Renal cortex interstitium (tissue), 15 donors: ENCODE data around the gene FAM180B. TPM values are rescaled to one million over a fixed set of nuclear protein-coding genes. Genes with fewer than 3 reads are reported as not detected.
A peak's percentile ranks its signal among the peaks of the same experiment; 100 is the strongest.
"Not testable (repeated sequence)": the region's sequence is repeated elsewhere in the genome, so short reads cannot be mapped to it uniquely, and the experiment has no call there.

Experiments
- DNase-seq, 11 donors: peaks; one replicate each; pipeline ENCODE4 v3.0.0-alpha.2; 2013; ENCODE audit warnings: low read depth in 9 of 11, low spot score in 4 of 11; ENCODE audit errors: extremely low read depth in 1 of 11
- long read RNA-seq, 16 experiments: transcript quantifications; one replicate each; lab custom pipeline, GENCODE V29; 2026
- polyA plus RNA-seq, 3 donors: library from polyadenylated mRNA; unstranded; fragments of 120-200 nt; gene quantifications; one replicate each; pipeline ENCODE4 v1.2.1, GENCODE V29; 2013; ENCODE audit not compliant: insufficient read length in 3 of 3

The FAM180B gene
- polyA plus RNA-seq, result under 1 TPM; 0.24 to 0.50 (median 0.40) TPM
- long read RNA-seq, donor 1, result 0 reads
- long read RNA-seq, donor 2, result 0 reads
- long read RNA-seq, donor 3, result 0 reads
- long read RNA-seq, donor 4, result 0 reads
- long read RNA-seq, donor 5, result 0 reads
- long read RNA-seq, donor 6, result 0 reads
- long read RNA-seq, donor 7, result 0 reads
- long read RNA-seq, donor 8, result 0 reads
- long read RNA-seq, donor 9, result 0 reads
- long read RNA-seq, donor 10, result 0 reads
- long read RNA-seq, donor 11, result 0 reads
- long read RNA-seq, donor 12, result 0 reads
- long read RNA-seq, donor 13, result 0 reads
- long read RNA-seq, donor 14, result 0 reads
- long read RNA-seq, donor 15, result 0 reads
- long read RNA-seq, donor 16, result 0 reads

- no peak for DNase-seq
These were observed at the start of gene FAM180B for GRCh38 chr11:47586098-47586855. FAM180B (plus strand) TSS chr11:47586678; CDS start chr11:47586769, 91 bp downstream.

GRCh38 chr11:47536915-47537314 lies 49.6 kb upstream of the FAM180B start:
- no peak for DNase-seq

DNA sequence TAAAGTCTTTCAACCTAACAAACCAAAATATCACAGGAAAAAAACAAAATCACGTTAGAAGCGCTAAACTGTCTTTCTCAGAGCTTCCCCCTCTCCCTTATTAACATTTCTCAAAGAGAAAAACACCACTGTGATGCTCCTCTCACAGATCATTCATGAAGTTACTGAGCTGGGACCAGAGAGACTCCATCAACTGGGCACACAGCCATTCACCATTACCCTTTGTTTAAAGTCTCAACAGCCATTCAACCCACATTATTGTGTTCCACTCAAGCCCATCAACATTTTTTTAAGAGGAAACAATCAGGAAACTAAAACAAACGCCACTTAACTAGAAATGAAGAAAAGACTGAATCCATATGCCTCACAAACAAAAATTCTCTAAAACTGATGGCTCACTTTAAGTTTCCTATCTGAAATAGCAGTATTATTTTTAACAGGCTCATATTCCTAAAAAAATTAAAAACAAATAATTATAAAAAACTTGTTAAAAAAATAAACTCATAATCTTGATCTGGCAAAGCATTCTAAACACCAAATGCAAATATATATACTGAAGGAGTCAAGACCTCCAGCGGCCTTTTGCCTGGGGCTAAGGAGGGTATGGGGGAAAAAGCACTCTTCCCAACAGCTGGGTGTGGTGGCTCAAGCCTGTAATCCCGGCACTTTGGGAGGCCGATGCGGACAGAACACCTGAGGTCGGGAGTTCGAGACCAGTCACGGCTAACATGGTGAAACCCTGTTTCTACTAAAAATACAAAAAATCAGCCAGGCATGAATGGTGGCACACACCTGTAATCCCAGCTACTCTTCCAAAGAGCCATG lies 47.5 kb upstream of the FAM180B start:
- DNase-seq, result no peak

DNA sequence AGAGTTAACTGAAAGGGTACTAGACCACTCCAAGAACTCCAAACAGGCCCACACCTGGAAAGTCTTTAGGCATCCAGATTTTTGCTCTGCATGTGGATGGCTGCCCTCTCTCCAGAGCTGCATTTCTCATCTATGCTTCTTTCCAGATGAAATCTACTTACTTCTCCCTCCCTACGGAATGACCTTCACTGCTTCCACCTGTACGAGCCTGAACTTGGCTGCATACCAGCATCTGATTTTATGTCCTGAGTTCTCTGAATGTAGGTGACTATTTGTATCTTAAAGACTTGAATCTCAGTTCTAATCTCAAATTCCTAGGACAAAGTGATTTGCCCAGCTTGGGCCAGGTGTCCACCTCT lies 46.8 kb upstream of the FAM180B start:
- no peak for DNase-seq

- DNase-seq, result no peak
These were observed 45.4 kb upstream of the FAM180B start for GRCh38 chr11:47541070-47541469.

- no peak for DNase-seq
These were observed 41.2 kb upstream of the FAM180B start for GRCh38 chr11:47545298-47545697.

- not testable (repeated sequence) for DNase-seq
These were observed 40.2 kb upstream of the FAM180B start for GRCh38 chr11:47546274-47546673.

GRCh38 chr11:47550288-47551047 lies 36.0 kb upstream of the FAM180B start:
- DNase-seq, result no peak

DNA sequence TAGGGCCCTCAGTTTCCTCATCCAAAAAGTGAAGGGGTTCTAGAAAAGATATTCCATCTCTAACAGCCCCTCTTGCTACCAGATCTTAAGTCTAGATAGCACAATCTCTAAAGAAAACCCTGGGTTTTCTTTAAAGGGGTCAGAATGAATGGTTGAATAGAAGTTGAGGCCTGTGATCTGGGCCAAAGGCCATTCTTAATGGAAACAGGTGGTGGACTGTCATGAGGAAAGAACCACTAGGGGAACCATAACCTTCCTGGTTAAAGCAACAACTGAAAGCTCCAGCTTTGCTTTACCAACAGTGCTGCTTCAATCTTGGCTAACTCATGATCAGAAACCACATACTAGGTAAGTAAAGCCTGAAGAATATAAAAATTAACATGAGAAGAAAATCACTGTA lies 35.4 kb upstream of the FAM180B start:
- no peak for DNase-seq

DNA sequence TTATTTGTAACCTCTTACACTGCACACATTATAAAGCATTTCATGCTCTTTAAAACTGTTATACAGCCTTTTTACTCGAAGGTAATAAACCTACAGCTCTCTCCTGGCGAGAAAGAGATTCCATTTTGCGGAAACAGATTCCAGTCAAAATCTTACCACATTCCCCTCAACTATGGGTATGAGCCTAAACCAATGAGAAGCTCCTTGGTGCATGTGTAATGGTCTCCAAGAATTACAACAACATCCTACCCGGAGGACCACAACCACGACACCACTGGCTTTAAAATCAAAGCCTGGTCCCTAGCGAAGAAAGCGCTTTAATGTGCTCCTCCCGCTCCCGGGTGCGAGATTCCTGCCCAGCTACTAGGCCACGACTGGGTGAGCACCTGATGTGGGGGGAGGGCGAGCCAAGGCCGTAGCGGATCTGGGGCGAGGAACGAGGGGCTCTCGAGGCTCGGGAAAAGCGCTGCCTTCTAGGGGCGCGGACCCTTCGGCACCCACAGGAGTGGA lies 34.4 kb upstream of the FAM180B start:
- peak in 5 of 11 donors; percentile 22 to 38 (median 34) for DNase-seq

GRCh38 chr11:47552566-47553405 lies 33.7 kb upstream of the FAM180B start, which contains the start of gene CELF1:
CELF1 (minus strand) TSS chr11:47553132; CDS start chr11:47499523, 53,609 bp downstream.
- DNase-seq, result peak; percentile 63 to 91 (median 87)

GRCh38 chr11:47553406-47553743 lies 33.1 kb upstream of the FAM180B start:
- peak in 1 of 11 donors; percentile 64 for DNase-seq

- not testable (repeated sequence) for DNase-seq
These were observed 29.5 kb upstream of the FAM180B start for GRCh38 chr11:47557004-47557403.

GRCh38 chr11:47558695-47559094 lies 27.8 kb upstream of the FAM180B start:
- DNase-seq, result no peak

DNA sequence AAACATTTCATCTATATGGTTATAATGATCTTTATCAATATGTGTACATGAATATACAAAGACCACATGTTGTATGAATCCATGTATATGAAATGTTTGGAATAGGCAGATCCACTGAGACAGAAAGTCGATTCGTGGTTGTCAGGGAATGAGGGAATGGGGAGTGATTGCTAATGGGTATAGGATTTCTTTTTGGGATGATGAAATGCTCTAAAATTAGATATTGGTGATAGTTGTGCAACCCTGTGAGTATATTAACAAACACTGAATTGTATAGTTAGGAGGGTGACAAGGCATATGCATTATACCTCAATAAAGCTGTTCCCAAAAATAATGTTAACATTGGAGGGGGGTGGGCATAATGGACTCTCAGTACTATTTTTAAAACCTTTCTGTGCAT lies 26.1 kb upstream of the FAM180B start:
- DNase-seq, result no peak

- DNase-seq, result not testable (repeated sequence)
These were observed 24.1 kb upstream of the FAM180B start for GRCh38 chr11:47562393-47562792.

DNA sequence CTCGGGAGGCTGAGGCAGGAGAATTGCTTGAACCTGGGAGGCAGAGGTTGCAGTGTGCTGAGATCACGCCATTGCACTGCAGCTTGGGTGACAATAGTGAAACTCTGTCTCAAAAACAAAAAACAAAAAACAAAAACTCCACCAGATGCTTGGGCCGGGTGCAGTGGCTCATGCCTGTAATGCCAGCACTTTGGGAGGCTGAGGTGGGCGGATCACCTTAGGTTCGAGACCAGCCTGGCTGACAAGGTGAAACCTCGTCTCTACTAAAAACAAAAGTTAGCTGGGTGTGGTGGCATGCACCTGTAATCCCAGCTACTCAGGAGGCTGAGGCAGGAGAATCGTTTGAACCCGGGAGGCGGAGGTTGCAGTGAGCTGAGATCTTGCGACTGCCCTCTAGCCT lies 22.1 kb upstream of the FAM180B start:
- not testable (repeated sequence) for DNase-seq

DNA sequence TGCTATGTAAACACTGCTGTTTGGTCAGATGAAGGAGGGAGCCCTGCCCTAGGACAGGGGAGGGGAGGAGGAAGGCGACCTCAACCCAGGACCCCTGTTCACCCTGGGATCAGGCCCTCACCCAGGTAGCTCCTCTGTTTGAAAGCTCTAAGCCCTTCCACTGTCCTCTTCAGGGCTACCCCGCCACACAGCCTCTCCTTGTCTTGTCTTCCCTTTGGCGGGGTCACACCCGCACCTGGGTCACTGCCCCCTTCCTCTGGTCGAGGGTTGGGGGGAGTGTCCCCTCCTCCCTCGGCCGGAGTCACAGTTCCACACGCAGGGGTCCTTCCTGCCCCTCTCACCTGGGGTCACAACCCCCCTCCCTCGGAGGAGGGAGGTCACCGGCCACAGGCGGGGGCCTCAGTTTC lies 21.5 kb upstream of the FAM180B start:
- DNase-seq, result no peak
